Renal cortex interstitium (tissue), 11 donors: ENCODE measurements around the gene SUGP2. TPM values are rescaled to one million over a fixed set of nuclear protein-coding genes. Genes with fewer than 3 reads are reported as not detected.

Experiments
- DNase-seq, 11 donors: peaks; one replicate each; pipeline ENCODE4 v3.0.0-alpha.2; 2013; ENCODE audit warnings: low read depth in 9 of 11, low spot score in 4 of 11; ENCODE audit errors: extremely low read depth in 1 of 11
- polyA plus RNA-seq, 3 donors: library from polyadenylated mRNA; unstranded; fragments of 120-200 nt; gene quantifications; one replicate each; pipeline ENCODE4 v1.2.1, GENCODE V29; 2013; ENCODE audit not compliant: insufficient read length in 3 of 3

SUGP2 gene
- polyA plus RNA-seq, 3 donors, result 85.1 to 138 (median 91.5) TPM

DNA sequence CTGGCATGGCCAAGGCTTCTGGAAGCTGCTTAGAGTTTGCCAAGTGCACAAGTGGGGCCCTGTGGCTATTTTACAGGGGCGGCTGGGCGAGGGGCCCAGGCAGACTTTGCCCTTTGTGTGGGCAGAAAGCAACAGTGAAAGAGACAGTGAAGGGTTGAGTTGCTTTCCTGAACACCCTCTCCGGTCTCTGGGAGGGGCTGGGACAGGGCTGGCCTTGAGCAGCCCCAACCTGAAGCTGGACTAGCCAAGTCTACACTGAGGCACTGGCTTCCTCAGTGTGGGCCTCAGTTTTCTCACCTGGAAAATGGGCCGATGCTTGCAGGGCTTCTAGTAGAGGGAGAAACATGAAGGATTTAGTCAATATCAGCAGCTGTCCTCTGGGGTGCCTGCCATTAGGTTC lies 89.9 kb downstream of the SUGP2 start:
- DNase-seq, result no peak

DNA sequence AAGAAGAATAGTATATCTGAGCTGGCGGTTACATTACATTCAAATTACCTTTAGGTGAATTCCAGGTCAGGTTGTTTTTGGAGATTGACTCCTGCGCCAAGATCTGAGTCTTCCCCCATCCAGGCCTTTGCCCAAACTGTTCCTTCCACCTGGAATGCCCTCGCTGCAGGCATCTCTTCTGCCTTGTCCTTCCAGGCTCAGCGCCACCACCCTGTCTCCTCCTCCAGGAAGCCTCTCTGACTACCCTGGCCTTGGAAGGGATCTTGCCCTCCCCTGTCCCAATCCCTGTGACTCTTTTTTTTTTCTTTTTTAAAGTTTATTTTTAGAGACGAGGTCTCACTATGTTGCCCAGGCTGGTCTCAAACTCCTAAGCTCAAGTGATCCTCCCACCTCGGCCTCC lies 90.6 kb downstream of the SUGP2 start:
- no peak for DNase-seq

DNA sequence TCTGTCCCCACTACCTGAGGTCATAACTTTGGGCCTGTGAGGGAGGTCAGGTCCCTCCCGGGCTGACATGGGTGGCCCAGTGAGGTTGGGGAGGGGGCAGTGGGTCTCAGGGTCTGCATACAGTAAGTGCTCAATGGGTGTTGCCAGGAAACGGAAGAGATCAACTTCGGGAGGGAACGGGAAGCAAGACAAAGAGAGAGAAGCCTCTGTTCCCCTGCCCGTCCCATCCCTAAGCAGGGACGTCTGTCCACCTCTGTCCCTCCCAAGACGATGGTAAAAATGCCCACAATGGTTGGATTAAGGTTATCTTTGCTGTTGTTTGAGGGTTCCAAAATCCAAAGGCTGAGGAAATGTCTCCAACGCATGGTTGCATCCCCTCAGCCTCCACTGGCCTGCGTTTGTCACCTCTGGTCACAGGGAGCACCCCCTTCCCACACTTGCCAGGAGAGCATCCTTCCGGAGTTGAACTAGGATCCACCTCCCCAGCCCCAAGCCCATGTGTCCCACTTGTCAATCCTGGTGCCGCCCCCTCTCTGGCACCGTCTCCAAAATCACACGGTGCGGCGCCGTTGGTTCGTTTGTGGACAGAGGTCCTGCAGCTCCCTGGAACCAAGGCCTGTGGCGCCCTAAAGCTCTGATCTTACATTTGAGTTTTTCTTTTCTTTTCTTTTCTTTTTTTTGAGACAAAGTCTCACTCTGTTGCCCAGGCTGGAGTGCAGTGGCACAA lies 91.5 kb downstream of the SUGP2 start:
- DNase-seq, result no peak

Other genes with a start within 250 kb of the SUGP2 start
- under 1 TPM; 0.13 to 0.76 (median 0.14) TPM for gene COMP, start 242.2 kb downstream of the SUGP2 start, polyA plus RNA-seq
- 10 to 100 TPM; 48.5 to 63.6 (median 57.5) TPM for gene UPF1, start 201.6 kb downstream of the SUGP2 start, polyA plus RNA-seq
- 1 to 10 TPM; 4.5 to 8.1 (median 7.2) TPM for gene CERS1, start 137.4 kb downstream of the SUGP2 start, polyA plus RNA-seq
- 100 to 1,000 TPM in 2 of 3 donors, 10 to 100 TPM in 1; 93.3 to 142 (median 113) TPM for gene COPE, start 114.1 kb downstream of the SUGP2 start, polyA plus RNA-seq
- gene DDX49, start 113.8 kb downstream of the SUGP2 start, polyA plus RNA-seq, result 10 to 100 TPM; 34.6 to 53.5 (median 50.6) TPM
- gene HOMER3, start 92.3 kb downstream of the SUGP2 start, polyA plus RNA-seq, result 10 to 100 TPM; 45.6 to 70.4 (median 62.5) TPM
- 10 to 100 TPM; 31.4 to 42.7 (median 36.7) TPM for gene ARMC6, start 86 bp upstream of the SUGP2 start, polyA plus RNA-seq
- gene SLC25A42, start 30.5 kb upstream of the SUGP2 start, polyA plus RNA-seq, result 10 to 100 TPM; 16.7 to 23.4 (median 22.7) TPM
- gene TMEM161A, start 105.0 kb upstream of the SUGP2 start, polyA plus RNA-seq, result 10 to 100 TPM; 25.5 to 42.7 (median 36.7) TPM
- 1 to 10 TPM; 1.3 to 2.9 (median 1.6) TPM for gene MEF2B, start 136.7 kb upstream of the SUGP2 start, polyA plus RNA-seq
- gene BORCS8, start 158.6 kb upstream of the SUGP2 start, polyA plus RNA-seq, result 10 to 100 TPM; 14.8 to 30.0 (median 19.3) TPM
- 10 to 100 TPM; 59.5 to 85.3 (median 74.6) TPM for gene RFXANK, start 158.7 kb upstream of the SUGP2 start, polyA plus RNA-seq
- 10 to 100 TPM; 11.5 to 13.1 (median 12.6) TPM for gene NR2C2AP, start 169.9 kb upstream of the SUGP2 start, polyA plus RNA-seq
- gene NCAN, start 178.4 kb upstream of the SUGP2 start, polyA plus RNA-seq, result under 1 TPM; 0.03 to 0.39 (median 0.09) TPM
- 1 to 10 TPM; 2.3 to 4.7 (median 3.8) TPM for gene TM6SF2, start 239.8 kb upstream of the SUGP2 start, polyA plus RNA-seq